IMR-90 (cell line): ENCODE data around the gene SAMD10. TPM values are rescaled to one million over a fixed set of nuclear protein-coding genes. Genes with fewer than 3 reads are reported as not detected.

Experiments
- ATAC-seq: fragments of 200-7000 bp; cut with Tn5 transposase; 2 replicates; pipeline ENCODE4 v1.9.1; 2020; ENCODE audit warnings: low read depth, mild to moderate bottlenecking, moderate library complexity
- BruUV-seq: library from RNA; stranded (reverse); fragments of 400-500 nt; replicated peaks from 2 replicates; lab custom pipeline; 2021; lab: Mats Ljungman, UMichigan
- CTCF ChIA-PET: fragments of 300-600 bp; formaldehyde crosslinking; extraction: SDS; loops from one replicate; lab custom pipeline; 2021; ENCODE audit warnings: antibody characterized with exemption; lab: Yijun Ruan, JAX
- POLR2A ChIA-PET: fragments of 300-600 bp; sonication (Branson Sonifier 250); formaldehyde crosslinking; loops from one replicate; lab custom pipeline; 2022; ENCODE audit warnings: antibody characterized with exemption; ENCODE audit not compliant: unreplicated experiment; lab: Charles Lee
- DNase-seq: peaks from one replicate; pipeline ENCODE4 v3.0.0; 2013
- H2AFZ ChIP-seq: replicated peaks from 2 replicates; pipeline ENCODE3; 2013; ENCODE audit warnings: low read length, mild to moderate bottlenecking; ENCODE audit not compliant: poor library complexity
- H2AK5ac ChIP-seq: 2 replicates; pipeline ENCODE4 v1.6.1; 2013; ENCODE audit warnings: low read depth, low read length, inconsistent platforms
- H2AK9ac ChIP-seq: replicated peaks from 2 replicates; pipeline ENCODE3; 2013; ENCODE audit warnings: mild to moderate bottlenecking, low read depth, low read length, moderate library complexity; ENCODE audit not compliant: poor library complexity
- H2BK120ac ChIP-seq: 2 replicates; pipeline ENCODE4 v1.6.1; 2013; ENCODE audit warnings: low read depth, low read length, inconsistent platforms
- H2BK15ac ChIP-seq: 3 replicates; pipeline ENCODE4 v1.6.1; 2013; ENCODE audit warnings: low read depth, low read length, inconsistent platforms
- H2BK20ac ChIP-seq: 2 replicates; pipeline ENCODE4 v1.6.1; 2013; ENCODE audit warnings: low read depth, mild to moderate bottlenecking, inconsistent platforms, low read length, moderate library complexity
- H2BK5ac ChIP-seq: 2 replicates; pipeline ENCODE4 v1.6.1; 2013; ENCODE audit warnings: mild to moderate bottlenecking, low read depth, low read length, inconsistent platforms; ENCODE audit not compliant: poor library complexity, severe bottlenecking
- H3K14ac ChIP-seq: replicated peaks from 2 replicates; pipeline ENCODE4 v1.6.1; 2013; ENCODE audit warnings: low read depth, low read length, inconsistent platforms
- H3K18ac ChIP-seq: 2 replicates; pipeline ENCODE4 v1.6.1; 2013; ENCODE audit warnings: low read depth, low read length, control low read depth
- H3K23ac ChIP-seq: 2 replicates; pipeline ENCODE4 v1.6.1; 2013; ENCODE audit warnings: low read depth, low read length, inconsistent platforms
- H3K27ac ChIP-seq: 2 replicates; pipeline ENCODE4 v1.5.1; 2013; ENCODE audit warnings: mild to moderate bottlenecking, control low read depth, low read length; ENCODE audit not compliant: insufficient read depth
- H3K27me3 ChIP-seq: 2 replicates; pipeline ENCODE4 v1.6.1; 2013; ENCODE audit warnings: low read length; ENCODE audit not compliant: control insufficient read depth, insufficient read depth
- H3K36me3 ChIP-seq: 2 replicates; pipeline ENCODE4 v1.6.1; 2013; ENCODE audit warnings: low read length, mixed read lengths; ENCODE audit not compliant: control insufficient read depth, insufficient read depth
- H3K4ac ChIP-seq: 2 replicates; pipeline ENCODE4 v1.6.1; 2013; ENCODE audit warnings: low read depth, low read length, inconsistent platforms
- H3K4me1 ChIP-seq: 2 replicates; pipeline ENCODE4 v1.6.1; 2013; ENCODE audit warnings: low read length, mixed read lengths; ENCODE audit not compliant: control insufficient read depth, insufficient read depth
- H3K4me2 ChIP-seq: 2 replicates; pipeline ENCODE4 v1.6.1; 2013; ENCODE audit warnings: low read depth, mild to moderate bottlenecking, control low read depth, low read length, moderate library complexity
- H3K4me3 ChIP-seq: 2 replicates; pipeline ENCODE4 v1.5.1; 2013; ENCODE audit warnings: low read depth, mild to moderate bottlenecking, control low read depth, low read length, moderate library complexity; ENCODE audit not compliant: insufficient read depth
- H3K56ac ChIP-seq: 2 replicates; pipeline ENCODE4 v1.6.1; 2013; ENCODE audit warnings: low read length, inconsistent platforms; ENCODE audit not compliant: insufficient read depth; ENCODE audit errors: extremely low read depth
- H3K79me1 ChIP-seq, 2 experiments: 2 replicates each; pipeline ENCODE4 v1.6.1; 2013; ENCODE audit warnings: low read length in 2 of 2, inconsistent platforms in 1 of 2, low read depth in 1 of 2
- H3K9ac ChIP-seq: 2 replicates; pipeline ENCODE4 v1.6.1; 2013; ENCODE audit warnings: low read depth, low read length, control low read depth
- H3K9me1 ChIP-seq: 2 replicates; pipeline ENCODE4 v1.6.1; 2013; ENCODE audit warnings: low read length, inconsistent platforms; ENCODE audit not compliant: insufficient read depth
- H3K9me3 ChIP-seq: 2 replicates; pipeline ENCODE4 v1.6.1; 2013; ENCODE audit warnings: low read length; ENCODE audit not compliant: control insufficient read depth, insufficient read depth
- H4K20me1 ChIP-seq: 2 replicates; pipeline ENCODE4 v1.6.1; 2013; ENCODE audit warnings: low read length, inconsistent platforms; ENCODE audit not compliant: insufficient read depth
- H4K5ac ChIP-seq: 2 replicates; pipeline ENCODE4 v1.6.1; 2013; ENCODE audit warnings: mild to moderate bottlenecking, low read depth, low read length, control low read depth
- H4K8ac ChIP-seq, 2 experiments: 2 replicates each; pipeline ENCODE4 v1.6.1; 2013; ENCODE audit warnings: low read depth in 2 of 2, low read length in 2 of 2, control low read depth in 1 of 2, inconsistent platforms in 1 of 2
- H4K91ac ChIP-seq: 2 replicates; pipeline ENCODE4 v1.6.1; 2013; ENCODE audit warnings: low read depth, low read length, inconsistent platforms; ENCODE audit not compliant: insufficient read depth
- CEBPB ChIP-seq: IDR thresholded peaks from 2 replicates; pipeline ENCODE4 v1.6.1; 2012; ENCODE audit warnings: low read depth, low read length, improper control_type of control experiment
- CHD1 ChIP-seq: IDR thresholded peaks from 2 replicates; pipeline ENCODE4 v1.6.1; 2012; ENCODE audit warnings: low read depth, low read length, improper control_type of control experiment
- CTCF ChIP-seq: conservative IDR thresholded peaks from 2 replicates; pipeline ENCODE4 v1.5.1; 2012; ENCODE audit warnings: mild to moderate bottlenecking, low read depth, low read length, improper control_type of control experiment
- MAFK ChIP-seq: IDR thresholded peaks from 2 replicates; pipeline ENCODE4 v1.6.1; 2012; ENCODE audit warnings: low read depth, low read length, improper control_type of control experiment
- MAZ ChIP-seq: IDR thresholded peaks from 2 replicates; pipeline ENCODE4 v1.6.1; 2012; ENCODE audit warnings: low read depth, mild to moderate bottlenecking, low read length, improper control_type of control experiment, moderate library complexity, borderline replicate concordance
- NFE2L2 ChIP-seq: fragments of 150-350 bp; IDR thresholded peaks from 2 replicates; pipeline ENCODE4 v1.6.1; 2016; ENCODE audit warnings: low read depth, mild to moderate bottlenecking, low read length
- POLR2A ChIP-seq: IDR thresholded peaks from 2 replicates; pipeline ENCODE4 v1.6.1; 2012; ENCODE audit warnings: mild to moderate bottlenecking, low read depth, low read length
- RAD21 ChIP-seq: IDR thresholded peaks from 2 replicates; pipeline ENCODE4 v1.6.1; 2012; ENCODE audit warnings: low read length, improper control_type of control experiment
- RCOR1 ChIP-seq: IDR thresholded peaks from 2 replicates; pipeline ENCODE4 v1.6.1; 2012; ENCODE audit warnings: mild to moderate bottlenecking, low read length, improper control_type of control experiment; ENCODE audit not compliant: insufficient replicate concordance
- RFX5 ChIP-seq: IDR thresholded peaks from 2 replicates; pipeline ENCODE4 v1.8.0; 2012; ENCODE audit warnings: low read depth, mild to moderate bottlenecking, low read length, moderate library complexity
- SMC3 ChIP-seq: fragments of 150-350 bp; IDR thresholded peaks from 2 replicates; pipeline ENCODE4 v1.6.1; 2016; ENCODE audit warnings: low read depth, mild to moderate bottlenecking, antibody characterized with exemption, low read length, moderate library complexity
- USF2 ChIP-seq: fragments of 150-350 bp; IDR thresholded peaks from 2 replicates; pipeline ENCODE4 v1.6.1; 2017; ENCODE audit warnings: mild to moderate bottlenecking, antibody characterized with exemption, low read length, low read depth
- WGBS, 2 experiments: methylation state at CpG; one replicate each; pipeline versions ENCODE4 v1.1.5 to v1.1.7; 2013; ENCODE audit warnings: missing lambda C conversion rate in 2 of 2; ENCODE audit not compliant: insufficient read length in 1 of 2; ENCODE audit errors: extremely low coverage in 2 of 2; 5-methylcytosine and 5-hydroxymethylcytosine counted together
- dilution Hi-C: fragments of 300-500 bp; cut with HindIII; formaldehyde crosslinking; loops from one replicate; pipeline ENCODE4 v1.14.3; 2018; ENCODE audit warnings: low sequenced_read_pairs; ENCODE audit not compliant: unreplicated experiment
- in situ Hi-C: fragments of 300-500 bp; cut with MboI; formaldehyde crosslinking; loops from 3 replicates; pipeline ENCODE4 v1.14.3; 2019; ENCODE audit warnings: low sequenced_read_pairs, inconsistent platforms, mixed read lengths
- intact Hi-C: fragments of 100-400 bp; cut with micrococcal nuclease; formaldehyde crosslinking; loops from 2 replicates; pipeline ENCODE4 v1.10.0; 2022
- polyA plus RNA-seq, 3 experiments: library from polyadenylated mRNA; depleted of rRNA; stranded (reverse); fragments of >200 nt; gene quantifications; 2 replicates each; pipeline ENCODE4 v1.2.3, GENCODE V29; 2012; ENCODE audit warnings: low replicate concordance in 1 of 3
- total RNA-seq: library from RNA; depleted of rRNA; stranded (reverse); fragments of >200 nt; gene quantifications from 2 replicates; pipeline ENCODE4 v1.2.3, GENCODE V29; 2012

Gene SAMD10
- total and polyA plus RNA-seq, 2 of the 4 experiments (the other 2 are of a cell fraction), result 0.54 to 4.1 TPM

GRCh38 chr20:64024141-64024990 is 44.9 kb upstream of the SAMD10 start:
- H3K9me3 ChIP-seq, result no peaks in the 10 kb centered on the region
- H2BK15ac ChIP-seq, result no peak overlapping the region
- H3K14ac ChIP-seq, result no peak overlapping the region
- H4K20me1 ChIP-seq, result peaks cover 16% of the 10 kb centered on the region
- H3K4me2 ChIP-seq, result no peak overlapping the region
- H2AK9ac ChIP-seq, result no peak overlapping the region
- WGBS, 2 experiments, result 93% methylated on average over 3 of the region's 17 CpGs; no CpG with 5 or more reads in 1 of the 2 experiments
- no TSS peak for BruUV-seq
- peaks cover 71% of the 10 kb centered on the region for H3K36me3 ChIP-seq
- H3K27me3 ChIP-seq, result no peaks in the 10 kb centered on the region
- H3K9me1 ChIP-seq, result peaks cover 4% of the 10 kb centered on the region; the same call in 1 of the 2 replicates
- in situ Hi-C loops (no loop called here), intact Hi-C loops (no loop called here), dilution Hi-C loops (no loop called here)
- POLR2A ChIA-PET, result no interaction called here
- peaks cover 8 to 16% of the 10 kb centered on the region in 2 experiments; a peak in 3 of 4 replicates for H3K79me1 ChIP-seq
- no peak overlapping the region for H4K5ac ChIP-seq
- H3K4ac ChIP-seq, result no peak overlapping the region
- H3K4me1 ChIP-seq, result no peaks in the 10 kb centered on the region
- CTCF ChIA-PET, result interaction anchor here (0.6 kb wide), 1 partner anchor 487 kb away, joined by 3 read pairs; the partner anchor contains the start of gene PTK6
- no peak overlapping the region for H2BK120ac ChIP-seq
- H3K23ac ChIP-seq, result no peak overlapping the region
- no peak overlapping the region for H3K27ac ChIP-seq
- H2BK20ac ChIP-seq, result no peak overlapping the region
- ATAC-seq (no peak), DNase-seq (no peak)
- no peak overlapping the region for H2AFZ ChIP-seq
- H3K4me3 ChIP-seq, result no peak overlapping the region
- H2BK5ac ChIP-seq, result no peak overlapping the region
- no peak overlapping the region for H4K8ac ChIP-seq
- no peak overlapping the region for H3K9ac ChIP-seq
- no peak overlapping the region for H2AK5ac ChIP-seq
- no peak for TF ChIP-seq RAD21
- no peak for TF ChIP-seq MAFK
- TF ChIP-seq USF2, result no peak
- no peak for TF ChIP-seq MAZ
- TF ChIP-seq CTCF, result no peak
- no peak for TF ChIP-seq NFE2L2
- no peak for TF ChIP-seq SMC3
- TF ChIP-seq RFX5, result no peak
- TF ChIP-seq POLR2A, result no peak
- no peak for TF ChIP-seq CHD1
- TF ChIP-seq CEBPB, result no peak
- TF ChIP-seq RCOR1, result no peak
- H3K18ac ChIP-seq, result no peak overlapping the region
- H4K91ac ChIP-seq, result no peak overlapping the region
- H3K56ac ChIP-seq, result no peak overlapping the region
